ENCODE results near the gene MLLT6. TPM values are rescaled to one million over a fixed set of nuclear protein-coding genes. Genes with fewer than 3 reads are reported as not detected.
A peak's percentile ranks its signal among the peaks of the same experiment; 100 is the strongest.

The MLLT6 gene
- total and polyA plus RNA-seq, 2 of the 13 experiments (the other 11 are each of a cell fraction or from before 2014, with no cell fraction given), result 50.7 to 69.5 TPM

- no peak for TF ChIP-seq ZBTB1 (CRISPR knock-in tag; IDR thresholded peaks at IDR 0.05; ENCODE audit: borderline replicate concordance)
- TF ChIP-seq ATF5 (CRISPR knock-in tag; IDR thresholded peaks at IDR 0.05; ENCODE audit: low read depth), result no peak
- TF ChIP-seq MAX (IDR thresholded peaks at IDR 0.05), result peak; percentile 83
- peak; percentile 97 for TF ChIP-seq ZNF501 (CRISPR knock-in tag; IDR thresholded peaks at IDR 0.05)
- 0 out of 2 replicates have a peak, but pooled peaks have one; percentile 78 for TF ChIP-seq ZNF234 (CRISPR knock-in tag; conservative IDR thresholded peaks at IDR 0.05)
- TF ChIP-seq HOXA3 (CRISPR knock-in tag; IDR thresholded peaks at IDR 0.05), result peak; percentile 81
- no peak for TF ChIP-seq DNMT1 (CRISPR knock-in tag; IDR thresholded peaks at IDR 0.05)
- TF ChIP-seq ZFY (CRISPR knock-in tag; IDR thresholded peaks at IDR 0.05), result peak; percentile 76
- no peak for TF ChIP-seq ONECUT2 (CRISPR knock-in tag; IDR thresholded peaks at IDR 0.05)
- no peak for TF ChIP-seq ARNT (IDR thresholded peaks at IDR 0.05)
- peak; percentile 46 for TF ChIP-seq SRSF1 (optimal IDR thresholded peaks at IDR 0.05; ENCODE audit: low read depth, low read length)
- TF ChIP-seq GRHL1 (CRISPR knock-in tag; conservative IDR thresholded peaks at IDR 0.05), result no peak
- TF ChIP-seq AGO2 (optimal IDR thresholded peaks at IDR 0.05; ENCODE audit: low read depth, low read length), result peak; percentile 79
- TF ChIP-seq NBN (conservative IDR thresholded peaks at IDR 0.05), result no peak
- peak; percentile 25; the same call in 1 of the 2 replicates for TF ChIP-seq ZBTB33 (CRISPR knock-in tag; IDR thresholded peaks at IDR 0.05)
- peak; percentile 67 for TF ChIP-seq CREB1 (IDR thresholded peaks at IDR 0.05)
- no peak; the same call in none of the 2 replicates for TF ChIP-seq CREB1 (CRISPR knock-in tag; IDR thresholded peaks at IDR 0.05)
- TF ChIP-seq ZNF776 (CRISPR knock-in tag; IDR thresholded peaks at IDR 0.05), result no peak; the same call in 1 of the 2 replicates
- peak; percentile 70 for TF ChIP-seq AGO1 (IDR thresholded peaks at IDR 0.05; ENCODE audit: low read depth, low read length, poor library complexity, severe bottlenecking)
- peak; percentile 58; the same call in 1 of the 2 replicates for TF ChIP-seq FOSL2 (CRISPR knock-in tag; IDR thresholded peaks at IDR 0.05)
- no peak for TF ChIP-seq ZNF550 (CRISPR knock-in tag; IDR thresholded peaks at IDR 0.05; ENCODE audit: borderline replicate concordance)
- no peak for TF ChIP-seq SP140L (CRISPR knock-in tag; IDR thresholded peaks at IDR 0.05; ENCODE audit: borderline replicate concordance)
- 0 out of 2 replicates have a peak, but pooled peaks have one; percentile 28 for TF ChIP-seq DMTF1 (CRISPR knock-in tag; IDR thresholded peaks at IDR 0.05)
- TF ChIP-seq ZNF563 (CRISPR knock-in tag; IDR thresholded peaks at IDR 0.05), result no peak
Measured at GRCh38 chr17:38656959-38657823, 47.9 kb upstream of the MLLT6 start (continued).

All from HepG2 (cell line).